Measurements from ENCODE around the gene CCND1. TPM values are rescaled to one million over a fixed set of nuclear protein-coding genes. Genes with fewer than 3 reads are reported as not detected.
"Not testable (repeated sequence)": the region's sequence is repeated elsewhere in the genome, so short reads cannot be mapped to it uniquely, and the experiment has no call there.

Gene CCND1
- total and polyA plus RNA-seq, 4 experiments from 2014 or later: 1.00 to 1.8 (median 1.6) TPM

DNA sequence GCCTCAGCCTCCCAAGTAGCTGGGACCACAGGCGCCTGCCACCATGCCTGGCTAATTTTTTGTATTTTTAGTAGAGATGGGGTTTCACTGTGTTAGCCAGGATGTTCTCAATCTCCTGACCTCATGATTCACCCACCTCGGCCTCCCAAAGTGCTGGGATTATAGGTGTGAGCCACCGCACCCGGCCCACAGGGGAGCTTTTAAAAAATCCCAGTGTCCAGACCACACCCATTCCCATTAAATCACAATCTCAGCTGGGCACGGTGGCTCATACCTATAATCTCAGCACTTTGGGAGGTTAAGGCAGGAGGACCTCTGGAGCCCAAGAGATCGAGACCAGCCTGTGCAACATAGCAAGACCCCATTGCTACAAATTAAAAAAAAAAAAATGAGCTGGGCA, 55.0 kb downstream of the CCND1 start:
- CTCF ChIA-PET (ENCODE audit: partially characterized antibody); H3K4me1 ChIP-seq (ENCODE audit: insufficient read depth, low read length); DNase-seq; H3K4me3 ChIP-seq (ENCODE audit: low read length in 2 of 2); H3K4me1 Mint-ChIP-seq; H3K36me3 ChIP-seq (ENCODE audit: insufficient read depth, low read length); intact Hi-C loops (cut with micrococcal nuclease); H3K27ac ChIP-seq (ENCODE audit: low read depth, low read length); H3K9me3 ChIP-seq (ENCODE audit: control insufficient read depth in 1 of 2, low read length in 2 of 2); H3K27ac Mint-ChIP-seq; H3K9me3 Mint-ChIP-seq; POLR2A ChIA-PET (ENCODE audit: partially characterized antibody); H3K27me3 ChIP-seq (ENCODE audit: insufficient read depth, low read length); H3K36me3 Mint-ChIP-seq; H3K4me3 Mint-ChIP-seq: not testable (repeated sequence)
- peaks cover 42 to 47% of the 10 kb centered on the region in 2 donors for H3K27me3 Mint-ChIP-seq

- H3K9me3 ChIP-seq (ENCODE audit: control insufficient read depth in 1 of 2, low read length in 2 of 2): no peaks in the 10 kb centered on the region
- DNase-seq: no peak
- ChIA-PET POLR2A (ENCODE audit: partially characterized antibody) (no interaction called here), CTCF (ENCODE audit: partially characterized antibody) (no interaction called here)
- intact Hi-C loops (cut with micrococcal nuclease): no loop called here
- H3K36me3 ChIP-seq (ENCODE audit: insufficient read depth, low read length): no peaks in the 10 kb centered on the region
- H3K27ac ChIP-seq (ENCODE audit: low read depth, low read length): no peak overlapping the region
- Mint-ChIP-seq H3K4me3 (no peak overlapping the region), H3K4me1 (no peaks in the 10 kb centered on the region), H3K36me3 (no peaks in the 10 kb centered on the region), H3K9me3 (peaks cover 0 to 4% (median 1%) of the 10 kb centered on the region in 8 donors), H3K27me3 (peaks cover 41 to 45% of the 10 kb centered on the region in 2 donors), H3K27ac (no peak overlapping the region)
- H3K4me3 ChIP-seq (ENCODE audit: low read length in 2 of 2): no peak overlapping the region
- H3K27me3 ChIP-seq (ENCODE audit: insufficient read depth, low read length): peaks cover 11% of the 10 kb centered on the region
- no peaks in the 10 kb centered on the region for H3K4me1 ChIP-seq (ENCODE audit: insufficient read depth, low read length)
Measured at GRCh38 chr11:69696749-69697468, 56.0 kb downstream of the CCND1 start.

DNA sequence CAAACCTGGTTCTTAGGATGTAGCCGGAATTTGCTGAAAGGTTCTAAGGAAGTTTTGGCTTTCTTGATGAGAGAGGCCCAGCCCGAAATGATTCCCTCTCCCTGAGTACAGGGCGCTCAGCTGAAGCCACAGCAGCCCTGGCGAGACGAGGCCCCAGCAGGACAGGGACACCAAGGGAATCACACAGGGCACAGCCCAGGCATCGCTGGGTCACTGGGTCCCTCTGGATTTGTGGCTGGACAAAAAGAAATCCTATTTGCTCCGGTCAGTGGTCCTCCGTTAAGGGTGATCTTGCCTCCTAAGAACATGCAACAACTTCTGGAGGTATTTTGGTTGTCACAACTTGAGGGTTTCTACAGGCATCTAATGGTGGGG, 56.5 kb downstream of the CCND1 start:
- no peaks in the 10 kb centered on the region for H3K4me1 Mint-ChIP-seq
- H3K4me3 Mint-ChIP-seq: no peak overlapping the region
- H3K9me3 ChIP-seq (ENCODE audit: control insufficient read depth in 1 of 2, low read length in 2 of 2): no peaks in the 10 kb centered on the region
- ChIA-PET CTCF (ENCODE audit: partially characterized antibody) (no interaction called here), POLR2A (ENCODE audit: partially characterized antibody) (no interaction called here)
- DNase-seq: no peak
- peaks cover 39 to 41% of the 10 kb centered on the region in 2 donors for H3K27me3 Mint-ChIP-seq
- H3K27me3 ChIP-seq (ENCODE audit: insufficient read depth, low read length): peaks cover 11% of the 10 kb centered on the region
- H3K36me3 Mint-ChIP-seq: no peaks in the 10 kb centered on the region
- no peak overlapping the region for H3K27ac Mint-ChIP-seq
- no peak overlapping the region for H3K4me3 ChIP-seq (ENCODE audit: low read length in 2 of 2)
- intact Hi-C loops (cut with micrococcal nuclease): no loop called here
- H3K27ac ChIP-seq (ENCODE audit: low read depth, low read length): no peak overlapping the region
- no peaks in the 10 kb centered on the region for H3K36me3 ChIP-seq (ENCODE audit: insufficient read depth, low read length)
- H3K4me1 ChIP-seq (ENCODE audit: insufficient read depth, low read length): no peaks in the 10 kb centered on the region
- peaks cover 0 to 2% (median 0%) of the 10 kb centered on the region in 8 donors for H3K9me3 Mint-ChIP-seq

GRCh38 chr11:69697861-69698260, 56.9 kb downstream of the CCND1 start:
- Histone ChIP-seq H3K36me3 (ENCODE audit: insufficient read depth, low read length) (no peaks in the 10 kb centered on the region), H3K9me3 (ENCODE audit: control insufficient read depth in 1 of 2, low read length in 2 of 2) (no peaks in the 10 kb centered on the region), H3K4me3 (ENCODE audit: low read length in 2 of 2) (no peak overlapping the region), H3K4me1 (ENCODE audit: insufficient read depth, low read length) (no peaks in the 10 kb centered on the region), H3K27me3 (ENCODE audit: insufficient read depth, low read length) (peaks cover 15% of the 10 kb centered on the region), H3K27ac (ENCODE audit: low read depth, low read length) (no peak overlapping the region)
- Mint-ChIP-seq H3K36me3 (no peaks in the 10 kb centered on the region), H3K27ac (no peak overlapping the region), H3K4me3 (no peak overlapping the region), H3K27me3 (peaks cover 38 to 42% of the 10 kb centered on the region in 2 donors), H3K4me1 (peaks cover 0 to 3% (median 1%) of the 10 kb centered on the region in 4 donors), H3K9me3 (peaks cover 0 to 2% (median 0%) of the 10 kb centered on the region in 8 donors)
- ChIA-PET POLR2A (ENCODE audit: partially characterized antibody) (no interaction called here), CTCF (ENCODE audit: partially characterized antibody) (no interaction called here)
- intact Hi-C loops (cut with micrococcal nuclease): no loop called here
- DNase-seq: no peak

DNA sequence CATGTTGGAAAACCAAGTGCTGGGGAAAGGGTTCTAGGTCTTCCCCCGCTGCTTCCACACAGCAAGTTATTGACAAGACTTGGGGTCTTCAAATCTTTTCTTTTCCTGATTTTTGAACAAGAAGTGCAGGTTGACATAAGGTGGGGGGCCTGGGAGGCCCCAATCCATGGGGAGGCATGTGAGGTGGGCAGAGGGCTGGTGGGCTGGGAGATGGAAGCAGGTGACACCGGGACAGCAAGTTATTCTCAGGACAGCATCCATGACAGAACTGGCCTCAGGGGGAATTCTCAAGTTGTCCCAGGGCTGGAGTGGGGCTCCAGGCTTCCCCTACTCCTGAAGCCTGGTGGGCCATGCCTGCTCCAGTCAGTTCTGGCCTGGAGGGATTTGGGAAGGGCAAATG, 57.4 kb downstream of the CCND1 start:
- Histone ChIP-seq H3K9me3 (ENCODE audit: control insufficient read depth in 1 of 2, low read length in 2 of 2) (no peaks in the 10 kb centered on the region), H3K4me3 (ENCODE audit: low read length in 2 of 2) (no peak overlapping the region), H3K27ac (ENCODE audit: low read depth, low read length) (no peak overlapping the region), H3K27me3 (ENCODE audit: insufficient read depth, low read length) (peaks cover 16% of the 10 kb centered on the region), H3K4me1 (ENCODE audit: insufficient read depth, low read length) (no peaks in the 10 kb centered on the region), H3K36me3 (ENCODE audit: insufficient read depth, low read length) (no peaks in the 10 kb centered on the region)
- intact Hi-C loops (cut with micrococcal nuclease): no loop called here
- Mint-ChIP-seq H3K4me3 (no peak overlapping the region), H3K27ac (no peak overlapping the region), H3K4me1 (peaks cover 0 to 8% (median 2%) of the 10 kb centered on the region in 4 donors), H3K9me3 (peaks cover 0 to 2% (median 0%) of the 10 kb centered on the region in 8 donors), H3K27me3 (peaks cover 39 to 44% of the 10 kb centered on the region in 2 donors), H3K36me3 (no peaks in the 10 kb centered on the region)
- POLR2A ChIA-PET (ENCODE audit: partially characterized antibody): no interaction called here
- CTCF ChIA-PET (ENCODE audit: partially characterized antibody): no interaction called here
- DNase-seq: no peak

DNA sequence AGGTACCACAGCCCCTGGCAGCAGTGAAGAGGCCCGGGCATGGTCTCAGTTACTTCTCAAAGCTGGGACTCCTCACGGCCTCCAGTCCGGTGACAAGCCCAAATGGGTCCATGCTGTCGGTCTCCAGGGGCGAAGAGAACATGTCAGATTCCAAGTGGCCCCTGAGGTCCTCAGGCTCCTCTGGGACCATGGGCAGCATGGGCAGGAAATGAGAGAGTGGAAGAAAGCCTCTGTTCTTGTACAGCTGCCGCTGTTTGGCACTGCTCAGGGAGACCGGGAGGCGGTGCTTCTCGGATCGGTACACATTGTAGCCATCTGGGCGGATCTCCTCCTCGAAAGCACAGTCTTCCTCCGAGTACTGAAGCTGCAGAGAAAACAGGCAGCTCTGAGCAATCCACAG, 58.3 kb downstream of the CCND1 start:
- intact Hi-C loops (cut with micrococcal nuclease): no loop called here
- H3K4me1 Mint-ChIP-seq: peaks cover 0 to 8% (median 2%) of the 10 kb centered on the region in 4 donors
- Histone ChIP-seq H3K36me3 (ENCODE audit: insufficient read depth, low read length) (no peaks in the 10 kb centered on the region), H3K27me3 (ENCODE audit: insufficient read depth, low read length) (peaks cover 16% of the 10 kb centered on the region), H3K27ac (ENCODE audit: low read depth, low read length) (no peak overlapping the region), H3K9me3 (ENCODE audit: control insufficient read depth in 1 of 2, low read length in 2 of 2) (no peaks in the 10 kb centered on the region), H3K4me3 (ENCODE audit: low read length in 2 of 2) (no peak overlapping the region), H3K4me1 (ENCODE audit: insufficient read depth, low read length) (no peaks in the 10 kb centered on the region)
- no peak overlapping the region for H3K27ac Mint-ChIP-seq
- H3K9me3 Mint-ChIP-seq: peaks cover 0 to 2% (median 0%) of the 10 kb centered on the region in 8 donors
- no peak for DNase-seq
- H3K27me3 Mint-ChIP-seq: peaks cover 32 to 37% of the 10 kb centered on the region in 2 donors
- POLR2A ChIA-PET (ENCODE audit: partially characterized antibody): no interaction called here
- no peaks in the 10 kb centered on the region for H3K36me3 Mint-ChIP-seq
- CTCF ChIA-PET (ENCODE audit: partially characterized antibody): no interaction called here
- no peak overlapping the region for H3K4me3 Mint-ChIP-seq

- H3K4me3 ChIP-seq (ENCODE audit: low read length in 2 of 2): no peak overlapping the region
- no peak overlapping the region for H3K27ac ChIP-seq (ENCODE audit: low read depth, low read length)
- no peak for DNase-seq
- peaks cover 21% of the 10 kb centered on the region for H3K27me3 ChIP-seq (ENCODE audit: insufficient read depth, low read length)
- Mint-ChIP-seq H3K27me3 (peaks cover 30 to 33% of the 10 kb centered on the region in 2 donors), H3K9me3 (peaks cover 0 to 2% (median 0%) of the 10 kb centered on the region in 8 donors), H3K4me3 (peak overlapping the region in 2 of 8 donors; percentile 35 to 54), H3K36me3 (no peaks in the 10 kb centered on the region), H3K4me1 (peaks cover 1 to 15% (median 6%) of the 10 kb centered on the region in 4 donors), H3K27ac (no peak overlapping the region)
- CTCF ChIA-PET (ENCODE audit: partially characterized antibody): no interaction called here
- H3K36me3 ChIP-seq (ENCODE audit: insufficient read depth, low read length): no peaks in the 10 kb centered on the region
- intact Hi-C loops (cut with micrococcal nuclease): loop anchor here (5.0 kb wide), 1 partner anchor 187 kb away; no protein-coding TSS in a partner anchor
- H3K9me3 ChIP-seq (ENCODE audit: control insufficient read depth in 1 of 2, low read length in 2 of 2): no peaks in the 10 kb centered on the region
- POLR2A ChIA-PET (ENCODE audit: partially characterized antibody): no interaction called here
- H3K4me1 ChIP-seq (ENCODE audit: insufficient read depth, low read length): peaks cover 7% of the 10 kb centered on the region
Measured at GRCh38 chr11:69700278-69701140, 59.6 kb downstream of the CCND1 start.

All from CD4-positive, alpha-beta memory T cell (primary cell).